Suppressor macrophage treated with lipopolysaccharide for 1 hour (primary cell): ENCODE measurements around the gene GALNT15.

Experiments used
- DNase-seq, 3 donors: peaks; one replicate each; pipeline ENCODE4 v3.0.0-alpha.2; 2020 to 2022

Gene GALNT15

DNA sequence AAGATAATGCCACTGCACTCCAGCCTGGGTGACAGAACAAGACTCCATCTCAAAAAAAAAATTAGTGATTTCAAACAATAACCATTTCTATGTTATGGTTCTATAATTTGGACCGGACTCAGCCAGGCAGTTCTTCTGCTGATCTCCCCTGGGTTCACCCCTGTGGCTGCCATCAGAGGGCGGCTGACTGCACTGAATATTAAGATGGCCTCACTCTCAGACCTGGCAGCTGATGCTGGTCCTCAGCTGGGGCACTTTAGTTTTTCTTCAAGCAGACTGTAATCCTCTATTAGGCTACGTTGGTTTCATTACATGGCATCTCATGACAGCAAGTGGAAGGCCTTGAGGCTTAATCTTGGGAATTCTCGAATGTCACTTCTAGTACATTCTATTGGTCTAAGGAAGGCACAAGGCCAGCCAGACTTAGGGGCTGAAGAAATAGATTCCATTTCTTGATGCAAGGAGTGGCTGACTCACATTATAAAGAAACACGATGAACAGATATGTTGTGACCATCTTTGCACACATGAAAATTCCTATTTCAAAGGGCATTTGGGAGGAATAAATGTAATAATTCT is 12.8 kb downstream of the GALNT15 start:
- no peak for DNase-seq

DNA sequence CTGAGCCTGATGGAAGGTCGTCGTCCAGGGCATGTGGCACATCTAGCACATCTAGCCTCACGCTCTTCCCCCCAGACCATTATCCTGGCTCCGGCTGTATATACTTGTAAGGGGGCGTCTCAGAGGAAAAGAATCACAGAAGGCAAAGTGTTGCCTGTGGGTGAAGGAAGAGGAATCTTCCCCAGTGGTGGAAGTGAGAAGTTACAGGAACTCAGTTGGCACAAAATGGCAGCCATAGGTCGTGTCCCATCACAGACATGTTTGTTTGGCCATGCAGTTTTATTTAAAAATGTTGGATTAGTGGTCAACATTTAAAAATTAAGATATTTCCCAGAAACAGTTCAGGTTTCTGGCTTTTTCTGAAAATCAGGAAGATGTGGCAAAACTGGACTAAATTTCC is 13.6 kb downstream of the GALNT15 start:
- no peak for DNase-seq

DNA sequence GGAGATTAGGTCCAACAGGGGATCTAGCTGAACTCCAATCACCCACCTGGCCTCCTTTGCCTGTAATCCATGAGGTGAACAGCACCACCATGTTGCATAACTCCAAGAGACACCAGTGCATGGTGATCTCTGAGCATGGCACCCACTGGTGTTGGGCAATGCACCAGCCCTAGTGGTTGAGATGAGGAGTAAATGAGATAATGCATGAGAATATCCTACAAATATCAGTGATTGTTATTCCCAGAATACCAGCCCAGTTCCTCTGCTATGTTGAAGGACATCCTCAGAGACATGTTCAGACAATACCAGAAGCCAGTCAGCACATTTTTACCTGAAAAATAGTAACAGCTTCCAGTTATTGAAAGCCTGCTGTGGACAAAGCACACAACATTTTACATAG is 14.7 kb downstream of the GALNT15 start:
- no peak for DNase-seq

DNA sequence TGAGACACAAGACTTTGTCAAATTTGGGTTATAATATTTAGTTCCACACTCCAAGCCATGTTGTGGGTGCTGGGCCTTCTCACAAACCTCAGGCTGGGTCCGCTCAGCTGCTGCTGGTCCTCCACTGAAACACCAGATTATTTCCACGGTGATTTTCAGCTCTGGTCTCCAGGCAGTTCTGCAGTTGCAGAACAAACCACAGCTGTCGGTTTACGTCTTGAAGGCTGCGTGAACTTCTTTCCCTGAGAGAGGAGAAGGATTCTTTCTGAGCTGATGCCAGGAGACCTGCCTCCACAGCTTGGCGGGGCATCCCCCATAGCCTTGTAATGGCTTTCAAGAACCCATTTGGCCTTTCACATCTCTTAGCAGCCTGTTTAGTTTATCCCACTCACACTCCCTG is 16.2 kb downstream of the GALNT15 start:
- DNase-seq: no peak

DNA sequence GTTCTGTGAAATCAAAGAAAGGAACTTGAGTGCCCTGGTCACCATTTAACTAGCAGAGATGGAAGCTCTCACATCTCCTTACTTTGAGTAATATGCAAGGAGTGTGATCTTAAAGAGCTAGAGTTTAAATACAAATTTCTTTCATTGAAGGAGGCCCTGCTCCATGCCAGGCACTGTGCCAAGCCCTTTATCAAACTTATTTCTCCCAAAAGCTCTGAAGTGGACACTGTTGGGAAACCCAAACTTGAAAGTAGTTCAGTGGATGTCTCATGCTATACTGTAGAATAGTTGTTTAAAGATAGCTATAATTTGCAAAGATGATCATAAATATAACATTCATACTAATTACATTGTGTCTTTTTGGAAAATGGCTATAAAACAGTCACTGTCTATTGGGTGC is 17.1 kb downstream of the GALNT15 start:
- no peak for DNase-seq

DNA sequence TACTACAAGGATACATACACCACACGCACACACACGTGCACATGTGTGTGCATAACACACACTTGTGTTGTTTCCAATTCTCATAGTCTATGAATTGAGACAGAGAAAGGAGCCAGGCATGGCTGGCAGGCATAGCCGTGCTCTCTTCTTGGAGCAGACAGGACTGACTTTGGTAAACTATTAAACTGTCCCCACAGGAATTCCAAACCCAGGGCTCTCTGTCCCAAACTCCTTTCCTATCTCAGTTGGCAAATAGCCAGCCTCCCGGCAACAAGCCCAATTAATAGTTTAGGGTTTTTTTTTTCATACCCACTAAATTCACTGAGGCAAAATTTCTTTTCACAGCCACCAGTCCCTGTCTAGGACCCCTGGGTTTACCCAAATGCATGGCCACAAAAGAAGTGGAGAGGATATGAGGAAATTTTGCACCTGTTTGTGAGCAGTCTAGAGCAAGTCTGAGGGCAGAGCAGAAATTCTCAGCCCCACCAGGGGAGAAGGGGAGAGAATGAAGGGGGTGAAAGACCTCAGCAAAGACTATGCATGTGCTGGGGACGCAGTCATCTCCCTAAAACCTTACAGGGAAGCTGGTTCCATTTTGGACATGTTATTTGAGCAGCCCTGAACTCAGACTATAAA is 17.8 kb downstream of the GALNT15 start:
- DNase-seq: no peak

DNA sequence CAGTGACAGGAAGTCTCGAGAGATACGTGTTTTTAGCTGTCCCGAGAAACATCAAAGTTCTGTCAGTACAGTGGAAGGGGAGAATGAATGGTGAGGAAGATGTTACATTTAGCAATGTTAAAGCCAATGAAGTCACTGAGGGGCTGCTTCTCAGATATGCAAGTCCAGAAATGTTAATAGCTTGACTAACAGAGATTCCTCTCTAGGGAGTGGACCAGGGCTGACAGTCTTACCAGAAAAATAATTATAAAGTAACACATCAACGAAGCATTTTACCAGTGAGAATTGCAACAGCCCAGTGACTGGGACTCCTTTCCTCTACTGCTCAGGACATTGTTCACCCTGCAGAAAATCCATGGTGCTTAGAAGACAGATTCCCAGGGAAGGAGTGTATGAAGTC is 23.9 kb downstream of the GALNT15 start:
- no peak for DNase-seq

DNA sequence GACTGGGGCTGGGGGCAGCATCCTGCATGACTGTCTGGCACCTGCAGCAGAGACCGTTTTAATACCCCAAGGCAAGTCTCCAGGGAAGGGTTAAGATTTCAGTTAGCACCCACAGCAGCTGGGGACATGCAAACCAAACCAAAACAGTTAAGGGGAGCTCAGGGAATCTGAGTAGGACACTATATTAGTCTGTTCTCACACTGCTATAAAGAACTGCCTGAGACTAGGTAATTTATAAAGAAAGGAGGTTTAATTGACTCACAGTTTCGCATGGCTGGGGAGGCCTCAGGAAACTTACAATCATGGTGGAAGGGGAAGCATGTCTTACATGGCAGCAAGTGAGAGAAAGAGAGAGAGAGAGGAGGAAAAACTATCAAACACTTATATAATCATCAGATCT is 25.3 kb downstream of the GALNT15 start:
- DNase-seq: no peak

DNA sequence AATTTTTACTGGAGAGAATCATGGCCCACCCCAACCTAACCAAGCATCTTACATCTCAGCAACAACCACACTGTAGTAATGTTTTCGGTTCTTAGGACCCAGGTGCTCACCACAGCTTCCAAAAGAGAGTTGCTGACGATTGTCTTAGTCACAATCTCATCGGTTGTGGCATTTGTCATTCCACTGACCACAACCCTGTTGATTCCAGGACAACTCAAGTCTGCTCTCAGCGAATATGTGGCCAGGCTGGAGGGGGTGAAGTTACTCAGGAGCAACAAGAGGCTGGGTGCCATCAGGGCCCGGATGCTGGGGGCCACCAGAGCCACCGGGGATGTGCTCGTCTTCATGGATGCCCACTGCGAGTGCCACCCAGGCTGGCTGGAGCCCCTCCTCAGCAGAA is 25.9 kb downstream of the GALNT15 start:
- DNase-seq: no peak

DNA sequence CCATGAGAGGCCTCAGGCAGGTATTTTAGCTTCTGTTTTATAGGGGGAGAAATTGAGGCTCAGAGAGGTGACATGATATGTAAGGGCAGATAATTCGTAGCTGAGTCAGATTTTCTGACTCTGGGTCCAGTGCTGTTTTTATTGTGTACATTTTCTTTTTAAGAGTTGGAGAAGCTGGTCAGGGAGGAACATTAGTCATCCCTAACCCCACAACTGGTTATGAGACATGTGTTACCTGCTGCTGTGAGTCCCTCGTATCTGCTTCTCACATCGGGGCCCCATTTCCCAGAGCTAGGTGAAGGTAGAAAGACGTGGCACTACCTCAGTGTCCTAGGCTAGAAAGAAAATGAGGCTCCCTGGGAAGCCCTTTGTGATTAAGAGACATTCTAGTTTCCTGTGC is 28.6 kb downstream of the GALNT15 start:
- DNase-seq: no peak

DNA sequence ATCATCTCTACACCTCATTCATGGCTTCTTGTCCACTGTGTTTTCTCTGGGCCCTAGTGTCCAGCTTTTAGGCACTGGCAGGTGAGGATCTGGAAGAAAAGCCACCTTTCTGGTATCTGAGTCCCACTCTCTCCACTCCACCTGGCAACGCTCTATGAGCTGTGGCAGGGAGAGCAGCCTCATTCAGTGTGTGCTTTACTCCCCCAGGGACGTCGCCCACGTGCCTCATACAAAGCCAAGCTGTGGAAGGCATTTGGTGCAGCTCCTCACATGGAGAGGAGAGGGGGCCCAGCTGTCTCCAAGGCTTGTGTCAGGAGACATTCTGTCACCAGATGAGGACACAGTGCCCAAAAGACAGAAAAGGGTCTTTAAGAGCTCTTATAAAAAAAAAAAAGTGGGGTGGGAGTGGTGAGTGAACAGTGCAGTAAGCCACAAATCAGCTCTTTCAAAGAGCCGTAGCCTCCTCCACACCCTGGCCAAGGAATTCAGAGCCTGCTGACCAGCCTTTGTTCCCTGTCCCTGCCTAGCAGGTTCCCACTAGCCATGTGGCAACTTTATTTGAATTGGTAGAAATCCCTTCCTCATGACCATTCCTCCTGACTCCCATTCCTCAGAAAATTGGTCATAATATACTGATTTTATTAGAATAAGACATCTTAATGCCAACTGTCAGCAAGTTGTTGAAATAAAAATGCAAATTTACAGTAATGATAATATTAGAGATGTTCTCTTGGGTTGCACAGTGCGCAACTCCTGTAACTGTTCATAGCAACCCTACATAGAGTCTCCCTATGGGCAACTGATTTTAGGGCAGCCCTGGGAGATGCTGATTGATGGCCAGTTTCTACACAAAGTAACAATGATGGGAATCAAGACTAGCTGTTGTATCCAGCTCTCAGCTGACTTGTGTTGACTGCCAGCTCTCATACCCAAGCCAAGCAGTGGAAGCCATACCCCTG is 29.5 kb downstream of the GALNT15 start:
- no peak for DNase-seq

DNA sequence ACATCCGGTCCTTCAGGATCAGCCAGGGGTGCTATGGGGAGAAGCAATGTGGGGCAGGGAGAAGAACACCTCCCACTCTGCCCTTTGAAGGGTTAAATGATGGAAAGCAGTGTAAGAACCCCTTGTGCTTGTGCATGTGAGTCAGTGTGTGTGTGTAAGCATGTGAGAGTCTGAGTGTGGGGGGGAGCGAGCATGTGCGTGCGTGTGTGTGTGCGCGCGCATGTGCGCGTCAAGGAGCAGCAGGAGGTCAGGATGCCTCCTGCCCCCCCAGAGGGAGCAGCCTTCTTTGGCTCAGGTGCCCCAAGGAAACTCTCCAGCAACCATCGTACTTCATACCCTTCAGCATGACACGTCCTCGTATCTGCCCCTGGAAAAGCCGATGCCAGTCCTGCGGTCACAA is 30.3 kb downstream of the GALNT15 start:
- no peak for DNase-seq

DNA sequence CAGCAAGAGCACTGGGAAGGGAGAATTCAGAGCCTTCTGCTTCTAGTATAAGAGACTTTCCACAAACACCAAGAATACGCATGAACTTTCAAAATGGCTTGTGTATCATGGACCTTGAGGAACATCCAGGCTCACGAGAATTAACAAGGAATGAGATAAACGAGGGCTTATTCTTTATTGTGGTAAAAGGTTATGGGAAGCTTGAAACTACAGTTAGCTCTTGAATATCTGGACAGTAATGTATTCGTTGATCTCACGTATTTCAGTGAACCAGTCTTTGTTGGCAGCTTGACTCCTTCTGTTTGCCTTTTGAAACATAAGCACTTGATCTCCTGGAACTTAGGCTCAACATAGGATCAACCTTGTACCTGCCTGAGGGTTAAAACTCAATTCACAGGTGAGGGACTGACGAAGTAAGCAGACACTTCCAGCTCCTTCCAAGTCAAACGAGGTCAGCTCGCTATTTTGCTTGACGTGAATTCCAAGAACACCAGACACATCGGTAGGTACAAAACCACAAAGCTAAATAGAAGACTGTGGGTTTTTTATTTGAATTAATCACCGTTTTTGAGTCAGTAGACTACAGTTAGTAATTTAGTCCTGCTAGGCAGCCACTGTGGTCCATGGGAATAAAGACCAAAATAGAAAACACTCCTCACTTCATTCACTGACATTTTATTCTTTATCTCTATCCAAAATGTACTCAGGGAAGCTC is 30.8 kb downstream of the GALNT15 start:
- no peak for DNase-seq

DNA sequence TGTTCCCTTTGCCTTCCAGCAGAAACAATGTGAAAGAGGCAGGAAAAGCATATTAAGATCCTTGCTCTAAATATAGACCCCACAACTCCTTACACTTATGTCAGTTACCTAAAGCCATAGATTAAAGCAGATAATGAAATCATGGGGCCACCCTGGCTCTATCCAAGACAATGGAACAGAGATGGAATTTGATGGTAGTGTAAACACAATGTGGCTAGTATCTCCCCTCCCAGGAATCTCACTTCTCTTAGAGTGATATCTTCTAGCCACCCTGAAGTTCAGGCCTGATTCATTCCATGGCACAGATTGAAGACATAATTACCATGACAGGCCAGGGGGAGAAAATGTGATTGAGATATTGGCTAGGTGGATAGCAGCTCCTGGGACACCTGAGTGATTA is 32.6 kb downstream of the GALNT15 start:
- DNase-seq: no peak

DNA sequence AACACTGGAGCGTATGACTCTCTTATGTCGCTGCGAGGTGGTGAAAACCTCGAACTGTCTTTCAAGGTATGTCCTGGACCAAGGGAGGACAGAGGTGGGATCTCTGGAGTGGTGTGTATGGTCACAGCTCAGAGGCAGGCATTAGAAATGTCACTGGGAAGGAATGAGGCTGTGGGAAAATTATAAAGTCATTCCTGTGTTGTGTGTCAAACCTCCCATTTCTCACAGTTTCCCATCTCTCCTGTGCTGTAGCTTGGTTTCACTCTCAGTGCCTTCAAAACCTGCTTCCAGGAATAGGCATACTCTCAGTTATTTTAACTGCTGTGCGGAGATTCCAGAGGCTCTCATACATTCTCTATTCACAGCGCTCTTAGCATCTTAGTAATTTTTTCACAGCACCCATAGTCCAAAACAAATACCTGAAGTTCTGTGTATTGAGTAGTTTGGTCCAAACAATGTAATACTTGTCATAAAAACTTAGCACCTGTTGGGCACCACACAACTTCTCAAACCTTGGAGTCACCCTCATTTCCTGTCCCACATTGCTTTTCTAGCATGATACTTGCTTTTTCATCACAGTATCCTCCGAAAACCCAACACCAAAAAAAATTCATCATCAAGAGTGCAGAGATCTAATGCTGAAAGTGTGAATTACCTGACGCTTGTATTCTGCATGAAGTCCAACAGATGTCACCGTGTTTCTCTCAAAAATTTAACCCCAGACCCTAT is 36.9 kb downstream of the GALNT15 start:
- DNase-seq: no peak

DNA sequence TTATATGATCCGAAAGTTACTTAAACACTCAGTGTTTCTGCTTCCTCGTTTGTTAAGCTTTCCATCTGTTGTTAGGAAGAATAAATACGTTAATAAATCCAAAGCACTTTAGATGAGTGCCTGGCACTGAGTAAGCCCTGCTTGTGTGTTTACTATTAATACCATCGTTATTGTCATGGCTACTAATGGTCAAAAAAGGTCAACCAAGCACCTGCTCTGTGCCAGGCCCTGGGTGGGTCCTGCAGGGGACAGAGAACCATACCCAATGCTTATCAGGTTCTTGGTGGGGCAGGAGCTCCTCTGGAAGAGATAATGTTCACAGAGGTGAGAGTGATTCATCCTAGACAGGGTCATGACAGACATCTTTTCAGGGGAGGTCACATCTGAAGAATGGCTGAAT is 39.9 kb downstream of the GALNT15 start:
- no peak for DNase-seq

DNA sequence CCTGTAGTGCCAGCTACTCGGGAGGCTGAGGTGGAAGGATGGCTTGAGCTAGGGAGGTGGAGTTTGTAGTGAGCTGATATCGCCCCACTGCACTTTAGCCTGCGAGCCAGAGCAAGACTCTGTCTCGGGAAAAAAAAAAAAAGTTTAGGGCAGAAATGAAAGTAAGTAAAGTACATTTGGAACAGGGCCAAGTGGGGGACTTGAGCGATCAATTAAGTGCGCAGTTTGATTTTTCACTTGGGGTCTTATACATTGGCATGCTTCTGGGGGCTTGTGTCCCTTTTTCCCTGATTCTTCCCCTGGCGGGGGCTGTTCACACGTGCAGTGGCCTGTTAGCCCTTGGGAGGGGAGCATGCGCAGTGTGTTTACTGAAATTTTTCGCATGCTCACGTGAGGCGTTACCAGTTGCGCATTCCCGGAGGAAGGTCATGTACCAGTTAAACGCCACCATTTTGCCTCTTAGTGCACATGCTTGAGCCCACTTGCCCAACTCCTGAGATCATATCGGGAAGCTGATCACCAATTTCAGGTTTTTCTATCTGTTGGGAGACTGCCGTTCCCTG is 42.0 kb downstream of the GALNT15 start:
- no peak for DNase-seq

DNA sequence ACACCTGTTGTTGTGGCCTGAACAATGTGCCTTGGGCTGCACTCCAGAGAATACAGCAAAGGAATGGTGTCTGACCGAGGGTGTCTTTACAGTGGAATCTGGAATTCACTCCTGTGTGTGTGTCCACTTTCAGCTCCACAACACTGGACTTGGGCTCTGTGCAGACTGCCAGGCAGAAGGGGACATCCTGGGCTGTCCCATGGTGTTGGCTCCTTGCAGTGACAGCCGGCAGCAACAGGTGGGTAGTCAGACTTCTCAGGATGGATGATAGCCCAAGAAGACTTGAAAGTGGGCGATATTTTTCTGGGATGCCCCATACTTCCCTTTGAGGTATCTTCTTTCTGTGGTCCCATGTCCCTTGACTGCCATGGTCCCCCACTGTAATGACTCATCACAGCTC is 45.3 kb downstream of the GALNT15 start:
- no peak for DNase-seq

DNA sequence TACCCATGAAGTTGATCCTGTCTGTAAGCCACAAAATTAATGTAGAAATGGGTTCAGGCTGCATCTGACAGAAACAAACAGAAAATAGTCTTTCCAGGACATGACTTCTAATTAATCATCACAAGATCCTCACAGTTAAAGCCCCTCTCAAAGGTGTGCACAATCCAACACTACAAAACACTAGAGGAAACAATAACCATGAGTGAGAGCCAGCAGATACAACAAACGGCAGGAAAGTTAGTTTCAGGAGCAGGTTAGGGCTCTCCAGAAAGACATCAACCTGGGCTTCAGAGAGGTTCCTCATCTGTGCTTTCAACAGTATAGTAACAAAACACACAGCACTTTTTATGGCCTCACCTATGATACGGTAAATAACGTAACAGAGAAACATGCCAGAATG is 47.5 kb downstream of the GALNT15 start:
- no peak for DNase-seq

DNA sequence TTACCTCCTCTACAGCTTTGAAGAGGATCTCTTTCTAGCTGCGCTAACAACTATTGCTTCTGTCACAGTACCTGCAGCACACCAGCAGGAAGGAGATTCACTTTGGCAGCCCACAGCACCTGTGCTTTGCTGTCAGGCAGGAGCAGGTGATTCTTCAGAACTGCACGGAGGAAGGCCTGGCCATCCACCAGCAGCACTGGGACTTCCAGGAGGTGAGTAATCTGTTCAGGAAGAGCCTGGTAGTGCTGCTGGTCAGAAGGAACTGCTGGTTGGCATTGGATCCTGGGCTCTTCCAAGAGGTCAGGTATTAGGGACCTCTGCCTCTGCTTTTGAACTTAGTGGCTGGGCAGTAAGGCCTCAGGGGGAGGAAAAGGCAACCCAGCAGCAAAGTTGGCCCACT is 48.1 kb downstream of the GALNT15 start:
- no peak for DNase-seq

DNA sequence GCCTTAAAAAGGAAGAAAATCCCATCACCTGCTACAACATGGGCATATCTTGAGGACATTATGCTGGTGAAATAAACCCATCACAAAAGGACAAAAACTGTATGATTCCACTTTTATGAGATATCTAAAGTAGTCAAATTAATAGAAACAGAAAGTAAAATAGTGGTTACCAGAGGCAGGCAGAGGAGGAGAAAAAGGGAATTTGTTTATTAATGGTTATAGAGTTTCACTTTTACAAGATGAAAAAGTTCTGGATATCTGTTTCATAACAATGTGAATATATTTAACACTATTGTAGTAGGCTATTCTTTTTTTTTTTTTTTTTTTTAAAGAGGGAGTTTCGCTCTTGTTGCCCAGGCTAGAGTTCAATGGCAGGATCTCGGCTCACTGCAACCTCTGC is 49.8 kb downstream of the GALNT15 start:
- DNase-seq: peak in 2 of 3 donors; percentile 11 to 50

DNA sequence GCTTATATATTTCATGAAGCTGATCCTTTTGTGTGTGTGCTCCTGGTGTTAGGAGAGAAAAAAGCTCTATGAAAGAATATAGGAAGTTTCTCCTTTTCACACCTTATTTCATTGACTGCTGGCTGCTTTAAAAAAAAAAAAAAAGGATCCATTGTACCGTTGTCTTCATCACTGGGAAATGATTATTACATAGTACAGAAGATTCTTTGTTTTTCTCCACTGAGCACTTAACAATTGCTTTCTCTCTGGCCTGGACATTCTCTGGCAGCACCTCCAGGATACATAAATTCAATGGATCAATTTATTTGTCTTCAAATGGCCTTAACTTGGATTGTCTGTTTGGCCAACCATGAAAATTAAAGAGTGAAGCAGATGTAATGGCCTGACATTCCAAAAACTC is 53.1 kb downstream of the GALNT15 start:
- DNase-seq: no peak
